CD4-positive, alpha-beta T cell (primary cell): ENCODE data around the gene ASTN2. TPM values are rescaled to one million over a fixed set of nuclear protein-coding genes. Genes with fewer than 3 reads are reported as not detected.

Experiments
- ATAC-seq: fragments of 200-7000 bp; cut with Tn5 transposase; one replicate; pipeline ENCODE4 v1.10.0; 2022; ENCODE audit warnings: mild to moderate bottlenecking; ENCODE audit not compliant: poor library complexity
- CTCF ChIA-PET: fragments of 350-600 bp; sonication (Branson Sonifier 250); formaldehyde crosslinking; loops from one replicate; lab custom pipeline; 2021; ENCODE audit warnings: antibody characterized with exemption, inconsistent platforms; lab: Charles Lee
- POLR2A ChIA-PET: fragments of 350-600 bp; sonication (Branson Sonifier 250); formaldehyde crosslinking; loops from one replicate; lab custom pipeline; 2021; ENCODE audit warnings: antibody characterized with exemption, inconsistent platforms; lab: Charles Lee
- DNase-seq, 14 experiments: peaks; one replicate each; pipeline ENCODE4 v3.0.0-alpha.2; 2013 to 2020; ENCODE audit warnings: mixed read lengths in 2 of 14
- H3K27ac ChIP-seq, 2 donors: one replicate each; pipeline versions ENCODE4 v1.5.1 to v1.7.0; 2013; ENCODE audit warnings: low read length in 2 of 2, low read depth in 1 of 2, mild to moderate bottlenecking in 1 of 2
- H3K27me3 ChIP-seq, 2 experiments: 1 replicate in 1 of 2; 2 replicates in 1 of 2; pipeline versions ENCODE4 v1.6.1 to v1.7.0; 2013; ENCODE audit warnings: low read length in 2 of 2, control low read depth in 1 of 2, mild to moderate bottlenecking in 1 of 2, moderate library complexity in 1 of 2; ENCODE audit not compliant: insufficient read depth in 2 of 2, control insufficient read depth in 1 of 2
- H3K36me3 ChIP-seq: one replicate; pipeline ENCODE4 v1.6.1; 2013; ENCODE audit warnings: low read length, control low read depth; ENCODE audit not compliant: insufficient read depth
- H3K4me1 ChIP-seq: one replicate; pipeline ENCODE4 v1.6.1; 2013; ENCODE audit warnings: low read length, control low read depth; ENCODE audit not compliant: insufficient read depth
- H3K4me3 ChIP-seq: one replicate; pipeline ENCODE4 v1.5.1; 2013; ENCODE audit warnings: mild to moderate bottlenecking, low read length, moderate library complexity
- H3K9me3 ChIP-seq, 2 experiments: 1 replicate in 1 of 2; 2 replicates in 1 of 2; pipeline versions ENCODE4 v1.6.1 to v1.7.0; 2013; ENCODE audit warnings: low read length in 2 of 2, mild to moderate bottlenecking in 2 of 2, control low read depth in 1 of 2, moderate library complexity in 1 of 2; ENCODE audit not compliant: control insufficient read depth in 1 of 2, insufficient read depth in 1 of 2
- H3K27ac Mint-ChIP-seq: one replicate; pipeline ENCODE4 v1.8.0; 2020; ENCODE audit warnings: mixed read lengths
- H3K27me3 Mint-ChIP-seq: one replicate; pipeline ENCODE4 v1.8.0; 2021; ENCODE audit warnings: mixed read lengths
- H3K36me3 Mint-ChIP-seq: one replicate; pipeline ENCODE4 v1.8.0; 2021; ENCODE audit warnings: low read depth, mixed read lengths
- H3K4me1 Mint-ChIP-seq: one replicate; pipeline ENCODE4 v1.8.0; 2021; ENCODE audit warnings: low read depth, mixed read lengths
- H3K4me3 Mint-ChIP-seq: one replicate; pipeline ENCODE4 v1.8.0; 2020; ENCODE audit warnings: mild to moderate bottlenecking, mixed read lengths
- H3K9me3 Mint-ChIP-seq: one replicate; pipeline ENCODE4 v1.8.0; 2020; ENCODE audit warnings: mixed read lengths
- intact Hi-C, 2 experiments: fragments of 100-400 bp; cut with DNase I in 1 of 2; cut with micrococcal nuclease in 1 of 2; formaldehyde crosslinking; loops; one replicate each; pipeline versions ENCODE4 v1.15.1 to v1.9.0; 2023 to 2025; cut with DNase I, micrococcal nuclease
- total RNA-seq, 174 experiments: library from RNA in 2 of 174; stranded (reverse) in 2 of 174; gene quantifications; one replicate each; pipeline ENCODE4 v1.2.3 and lab custom pipeline; 2021 to 2026
- TF ChIP-seq, protein P1 (sequence below): fragments of 200-600 bp; IDR thresholded peaks from one replicate; pipeline ENCODE4 v1.8.0; 2022; ENCODE audit warnings: antibody characterized with exemption, mild to moderate bottlenecking

The ASTN2 gene
- total RNA-seq, 2 experiments from 2014 or later, result 2.3 to 2.4 TPM

DNA sequence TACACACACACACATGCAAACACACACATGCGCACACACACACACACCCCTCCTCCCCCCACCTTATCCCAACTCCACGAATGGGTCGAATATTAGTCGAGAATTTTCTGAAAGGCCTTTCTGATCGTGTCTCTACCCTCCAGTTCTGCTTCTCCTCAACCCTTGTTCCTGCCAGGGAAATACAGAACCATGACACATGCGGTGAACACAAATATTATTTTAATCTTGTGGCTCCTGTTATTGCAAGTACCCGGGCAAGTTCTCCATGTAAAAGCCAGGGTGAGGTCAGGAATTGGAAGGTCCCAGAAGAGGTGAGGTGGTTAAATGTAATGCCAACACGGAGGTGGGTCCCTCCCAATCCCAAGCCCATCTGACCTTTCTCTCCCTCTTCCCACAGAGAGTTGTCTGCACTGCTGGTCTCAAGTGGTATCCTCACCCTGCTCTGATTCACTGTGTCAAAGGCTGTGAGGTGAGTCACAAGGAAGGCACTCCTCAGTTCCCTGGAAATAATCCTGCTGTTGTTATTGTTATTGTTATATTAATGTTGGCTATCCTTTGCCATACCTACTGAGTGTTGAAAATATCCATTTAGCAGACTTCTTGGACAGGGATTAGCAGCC, 1037.6 kb downstream of the ASTN2 start:
- Histone ChIP-seq H3K27ac (no peak overlapping the region), H3K36me3 (no peaks in the 10 kb centered on the region), H3K9me3 (no peaks in the 10 kb centered on the region), H3K4me1 (no peaks in the 10 kb centered on the region), H3K27me3 (no peaks in the 10 kb centered on the region), H3K4me3 (no peak overlapping the region)
- ATAC-seq, result no peak
- POLR2A ChIA-PET, result no interaction called here
- CTCF ChIA-PET, result no interaction called here
- H3K4me1 Mint-ChIP-seq, result no peaks in the 10 kb centered on the region
- DNase-seq, result no peak
- no peak overlapping the region for H3K4me3 Mint-ChIP-seq
- no peaks in the 10 kb centered on the region for H3K36me3 Mint-ChIP-seq
- H3K9me3 Mint-ChIP-seq, result no peaks in the 10 kb centered on the region
- no peak overlapping the region for H3K27ac Mint-ChIP-seq
- TF ChIP-seq, protein P1, sequence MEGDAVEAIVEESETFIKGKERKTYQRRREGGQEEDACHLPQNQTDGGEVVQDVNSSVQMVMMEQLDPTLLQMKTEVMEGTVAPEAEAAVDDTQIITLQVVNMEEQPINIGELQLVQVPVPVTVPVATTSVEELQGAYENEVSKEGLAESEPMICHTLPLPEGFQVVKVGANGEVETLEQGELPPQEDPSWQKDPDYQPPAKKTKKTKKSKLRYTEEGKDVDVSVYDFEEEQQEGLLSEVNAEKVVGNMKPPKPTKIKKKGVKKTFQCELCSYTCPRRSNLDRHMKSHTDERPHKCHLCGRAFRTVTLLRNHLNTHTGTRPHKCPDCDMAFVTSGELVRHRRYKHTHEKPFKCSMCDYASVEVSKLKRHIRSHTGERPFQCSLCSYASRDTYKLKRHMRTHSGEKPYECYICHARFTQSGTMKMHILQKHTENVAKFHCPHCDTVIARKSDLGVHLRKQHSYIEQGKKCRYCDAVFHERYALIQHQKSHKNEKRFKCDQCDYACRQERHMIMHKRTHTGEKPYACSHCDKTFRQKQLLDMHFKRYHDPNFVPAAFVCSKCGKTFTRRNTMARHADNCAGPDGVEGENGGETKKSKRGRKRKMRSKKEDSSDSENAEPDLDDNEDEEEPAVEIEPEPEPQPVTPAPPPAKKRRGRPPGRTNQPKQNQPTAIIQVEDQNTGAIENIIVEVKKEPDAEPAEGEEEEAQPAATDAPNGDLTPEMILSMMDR, result no peak
- H3K27me3 Mint-ChIP-seq, result no peaks in the 10 kb centered on the region
- intact Hi-C loops, result no loop called here
